NCI-H226 (cell line): Measurements from ENCODE around the gene KHDC4.
A peak's percentile ranks its signal among the peaks of the same experiment; 100 is the strongest.
"Not testable (repeated sequence)": the region's sequence is repeated elsewhere in the genome, so short reads cannot be mapped to it uniquely, and the experiment has no call there.

Experiments used
- DNase-seq: peaks from one replicate; pipeline ENCODE4 v3.0.0-alpha.2; 2015

The KHDC4 gene

GRCh38 chr1:155940482-155940992, 6.3 kb upstream of the KHDC4 start:
- peak; percentile 67 for DNase-seq

- peak; percentile 54 for DNase-seq
Observed at GRCh38 chr1:155938220-155938627, 4.0 kb upstream of the KHDC4 start.

GRCh38 chr1:155934936-155935590, 850 bp upstream of the KHDC4 start:
- no peak for DNase-seq

GRCh38 chr1:155933591-155934096, 569 bp downstream of the KHDC4 start:
- no peak for DNase-seq

GRCh38 chr1:155932487-155932886, 1.7 kb downstream of the KHDC4 start:
- no peak for DNase-seq

- no peak for DNase-seq
Observed at GRCh38 chr1:155932081-155932480, 2.1 kb downstream of the KHDC4 start.

- DNase-seq: no peak
Observed at GRCh38 chr1:155931332-155932038, 2.7 kb downstream of the KHDC4 start.

- DNase-seq: not testable (repeated sequence)
Observed at GRCh38 chr1:155930725-155931124, 3.5 kb downstream of the KHDC4 start.

- DNase-seq: peak; percentile 62
Observed at GRCh38 chr1:155929057-155929456, 5.2 kb downstream of the KHDC4 start.

- no peak for DNase-seq
Observed at GRCh38 chr1:155925506-155925905, 8.7 kb downstream of the KHDC4 start.

- DNase-seq: no peak
Observed at GRCh38 chr1:155920717-155921116, 13.5 kb downstream of the KHDC4 start.

- no peak for DNase-seq
Observed at GRCh38 chr1:155919801-155920200, 14.4 kb downstream of the KHDC4 start.

GRCh38 chr1:155918660-155919059, 15.6 kb downstream of the KHDC4 start:
- DNase-seq: no peak

- DNase-seq: no peak
Observed at GRCh38 chr1:155913969-155914757, 20.1 kb downstream of the KHDC4 start.

- DNase-seq: no peak
Observed at GRCh38 chr1:155912056-155912536, 22.1 kb downstream of the KHDC4 start.

- peak; percentile 69 for DNase-seq
Observed at GRCh38 chr1:155911156-155912055, 22.8 kb downstream of the KHDC4 start, which contains the start of gene RIT1. Gene RIT1 (minus strand): TSS chr1:155911349. CDS start chr1:155910761, 588 bp downstream.

GRCh38 chr1:155910621-155911121, 23.5 kb downstream of the KHDC4 start:
- peak; percentile 15 for DNase-seq

GRCh38 chr1:155909894-155910293, 24.3 kb downstream of the KHDC4 start:
- no peak for DNase-seq

GRCh38 chr1:155904261-155904660, 30.0 kb downstream of the KHDC4 start:
- DNase-seq: no peak

GRCh38 chr1:155900161-155900560, 34.1 kb downstream of the KHDC4 start:
- DNase-seq: no peak

- no peak for DNase-seq
Observed at GRCh38 chr1:155899683-155900082, 34.5 kb downstream of the KHDC4 start.

- DNase-seq: no peak
Observed at GRCh38 chr1:155898888-155899287, 35.3 kb downstream of the KHDC4 start.
